Measurements from ENCODE around the gene FBXL5.

- TF ChIP-seq POLR2AphosphoS5 (IDR thresholded peaks at IDR 0.05; ENCODE audit: low read depth, low read length) (no peak), POLR2A (IDR thresholded peaks at IDR 0.05; ENCODE audit: low read depth, low read length) (no peak)
Measured at GRCh38 chr4:15600176-15600575, 55.0 kb downstream of the FBXL5 start.
